ENCODE results near the gene DENND1A. TPM values are rescaled to one million over a fixed set of nuclear protein-coding genes. Genes with fewer than 3 reads are reported as not detected.
A peak's percentile ranks its signal among the peaks of the same experiment; 100 is the strongest.

DENND1A gene
- total and polyA plus RNA-seq, 2 of the 13 experiments (the other 11 are each of a cell fraction or from before 2014, with no cell fraction given): 14.8 to 30.1 TPM

- peak; percentile 98 for TF ChIP-seq CEBPB (IDR thresholded peaks at IDR 0.05; ENCODE audit: borderline replicate concordance, low read depth, low read length)
- peak; percentile 87 for TF ChIP-seq CEBPG (CRISPR knock-in tag; IDR thresholded peaks at IDR 0.05)
- no peak for TF ChIP-seq MTF1 (CRISPR knock-in tag; IDR thresholded peaks at IDR 0.05)
- TF ChIP-seq MLXIP (CRISPR knock-in tag; IDR thresholded peaks at IDR 0.05; ENCODE audit: borderline replicate concordance): no peak
- TF ChIP-seq SETDB1 (CRISPR knock-in tag; IDR thresholded peaks at IDR 0.05; ENCODE audit: borderline replicate concordance): no peak
- no peak for TF ChIP-seq ZBTB1 (CRISPR knock-in tag; IDR thresholded peaks at IDR 0.05; ENCODE audit: borderline replicate concordance)
- TF ChIP-seq TBX3 (IDR thresholded peaks at IDR 0.05; ENCODE audit: borderline replicate concordance): no peak
- no peak for TF ChIP-seq ZNF775 (CRISPR knock-in tag; IDR thresholded peaks at IDR 0.05; ENCODE audit: borderline replicate concordance)
- CTCF ChIA-PET (ENCODE audit: low intra/inter-chr PET ratio, low total read pairs): no interaction called here
- DNase-seq (ENCODE audit: low spot score) (no peak), FAIRE-seq (no peak), ATAC-seq (no peak)
- H3K79me2 ChIP-seq (ENCODE audit: insufficient read depth, low read length): no peaks in the 10 kb centered on the region
- 49% methylated on average over 8 of the region's 9 CpGs for WGBS (ENCODE audit: low lambda C conversion rate)
- no peak overlapping the region for H3K4me3 ChIP-seq (replicated peaks in 1 of 3; ENCODE audit: insufficient read depth in 1 of 3, low read depth in 2 of 3, low read length in 3 of 3)
- H4K20me1 ChIP-seq (ENCODE audit: insufficient read depth, low read length): no peaks in the 10 kb centered on the region
- peaks cover 17% of the 10 kb centered on the region for H3K4me1 ChIP-seq (ENCODE audit: insufficient read depth, low read length)
- POLR2A ChIA-PET: no interaction called here
- H3K9ac ChIP-seq (ENCODE audit: insufficient read depth, low read depth, low read length): no peak overlapping the region
- H3K27me3 ChIP-seq (ENCODE audit: control insufficient read depth in 1 of 2, insufficient read depth in 2 of 2, low read length in 2 of 2): peaks cover 2 to 5% of the 10 kb centered on the region in 2 experiments; a peak in 3 of 5 replicates
- H2AFZ ChIP-seq (ENCODE audit: low read length): no peak overlapping the region
- intact Hi-C loops (cut with micrococcal nuclease; ENCODE audit: unreplicated experiment): no loop called here
- BruUV-seq (replicated peaks): no TSS peak
- H3K4me2 ChIP-seq (ENCODE audit: low read depth, low read length): no peak overlapping the region
- no peak overlapping the region for H3K27ac ChIP-seq (ENCODE audit: extremely low read length, insufficient read depth, low read length)
- in situ Hi-C loops (cut with HindIII; ENCODE audit: extremely low pct_ligation_motif_present, low pct_unique_long_range_greater_than_20kb): no loop called here
- H3K9me3 ChIP-seq (ENCODE audit: low read length): no peaks in the 10 kb centered on the region
- no peaks in the 10 kb centered on the region for H3K36me3 ChIP-seq (replicated peaks in 1 of 2; ENCODE audit: control insufficient read depth in 1 of 2, insufficient read depth in 2 of 2, low read length in 2 of 2)
Observed at GRCh38 chr9:123954518-123955280, 24.8 kb upstream of the DENND1A start.
